Measurements from ENCODE around the gene UBAP1L. TPM values are rescaled to one million over a fixed set of nuclear protein-coding genes. Genes with fewer than 3 reads are reported as not detected.

Gene UBAP1L
- total and polyA plus RNA-seq, 2 of the 4 experiments (the other 2 are of a cell fraction), result 0.36 to 1.1 TPM

- no peak overlapping the region for H4K8ac ChIP-seq (ENCODE audit: low read depth in 2 of 2, low read length in 2 of 2)
- H2BK120ac ChIP-seq (ENCODE audit: low read depth, low read length), result no peak overlapping the region
- no peak overlapping the region for H2BK15ac ChIP-seq (ENCODE audit: low read depth, low read length)
- no peak overlapping the region for H3K9ac ChIP-seq (ENCODE audit: low read depth, low read length)
- H3K14ac ChIP-seq (replicated peaks; ENCODE audit: low read depth, low read length), result no peak overlapping the region
- H2BK20ac ChIP-seq (ENCODE audit: low read depth, low read length), result no peak overlapping the region
- dilution Hi-C loops (cut with HindIII; ENCODE audit: low sequenced_read_pairs, unreplicated experiment), result no loop called here
- ATAC-seq (ENCODE audit: low read depth) (no peak), DNase-seq (no peak)
- H3K4me3 ChIP-seq (ENCODE audit: insufficient read depth, low read depth, low read length), result no peak overlapping the region
- no peaks in the 10 kb centered on the region for H3K27me3 ChIP-seq (ENCODE audit: control insufficient read depth, insufficient read depth, low read length)
- H3K4me1 ChIP-seq (ENCODE audit: control insufficient read depth, insufficient read depth, low read length), result no peaks in the 10 kb centered on the region
- in situ Hi-C loops (cut with MboI; ENCODE audit: low sequenced_read_pairs), result no loop called here
- H3K9me3 ChIP-seq (ENCODE audit: control insufficient read depth, insufficient read depth, low read length), result no peaks in the 10 kb centered on the region
- no peak overlapping the region for H2AFZ ChIP-seq (replicated peaks; ENCODE audit: low read length, poor library complexity)
- H3K4ac ChIP-seq (ENCODE audit: low read depth, low read length), result no peak overlapping the region
- H3K4me2 ChIP-seq (ENCODE audit: low read depth, low read length), result no peak overlapping the region
- WGBS, 2 experiments (ENCODE audit: extremely low coverage in 2 of 2, insufficient read length in 1 of 2), result no CpG with 5 or more reads among the region's 5 CpGs
- peaks cover 8 to 9% of the 10 kb centered on the region in 2 experiments; a peak in 3 of 4 replicates for H3K79me1 ChIP-seq (ENCODE audit: low read depth in 1 of 2, low read length in 2 of 2)
- no peak overlapping the region for H2BK5ac ChIP-seq (ENCODE audit: low read depth, low read length, poor library complexity, severe bottlenecking)
- no peak overlapping the region for H4K91ac ChIP-seq (ENCODE audit: insufficient read depth, low read depth, low read length)
- H3K9me1 ChIP-seq (ENCODE audit: insufficient read depth, low read length), result peaks cover 9% of the 10 kb centered on the region; the same call in 1 of the 2 replicates
- POLR2A ChIA-PET (ENCODE audit: unreplicated experiment), result no interaction called here
- H2AK9ac ChIP-seq (replicated peaks; ENCODE audit: low read depth, low read length, poor library complexity), result no peak overlapping the region
- H3K36me3 ChIP-seq (ENCODE audit: control insufficient read depth, insufficient read depth, low read length), result peaks cover 30% of the 10 kb centered on the region
- no peak for TF ChIP-seq RFX5 (IDR thresholded peaks at IDR 0.05; ENCODE audit: low read depth, low read length)
- no peak for TF ChIP-seq CEBPB (IDR thresholded peaks at IDR 0.05; ENCODE audit: low read depth, low read length)
- TF ChIP-seq POLR2A (IDR thresholded peaks at IDR 0.05; ENCODE audit: low read depth, low read length), result no peak
- TF ChIP-seq SMC3 (IDR thresholded peaks at IDR 0.05; ENCODE audit: low read depth, low read length), result no peak
- no peak for TF ChIP-seq BHLHE40 (IDR thresholded peaks at IDR 0.05; ENCODE audit: low read depth, low read length)
- no peak for TF ChIP-seq CTCF (conservative IDR thresholded peaks at IDR 0.05; ENCODE audit: low read depth, low read length)
- TF ChIP-seq RAD21 (IDR thresholded peaks at IDR 0.05; ENCODE audit: low read length), result no peak
- no peak for TF ChIP-seq ELK1 (IDR thresholded peaks at IDR 0.05; ENCODE audit: borderline replicate concordance, low read depth, low read length)
- no peak for TF ChIP-seq MXI1 (IDR thresholded peaks at IDR 0.05; ENCODE audit: borderline replicate concordance, low read depth, low read length)
- TF ChIP-seq MAZ (IDR thresholded peaks at IDR 0.05; ENCODE audit: borderline replicate concordance, low read depth, low read length), result no peak
- TF ChIP-seq FOS (IDR thresholded peaks at IDR 0.05; ENCODE audit: low read depth, low read length), result no peak
- TF ChIP-seq USF2 (IDR thresholded peaks at IDR 0.05; ENCODE audit: low read depth, low read length), result no peak
- no peak for TF ChIP-seq NFE2L2 (IDR thresholded peaks at IDR 0.05; ENCODE audit: low read depth, low read length)
- H2AK5ac ChIP-seq (ENCODE audit: low read depth, low read length), result no peak overlapping the region
- no peak overlapping the region for H3K27ac ChIP-seq (ENCODE audit: insufficient read depth, low read length)
- H4K20me1 ChIP-seq (ENCODE audit: insufficient read depth, low read length), result peaks cover 10% of the 10 kb centered on the region
- no peak overlapping the region for H4K5ac ChIP-seq (ENCODE audit: low read depth, low read length)
- no TSS peak for BruUV-seq (replicated peaks)
- intact Hi-C loops (cut with micrococcal nuclease), result loop anchor here (10.0 kb wide), 1 partner anchor 49 kb away; no protein-coding TSS in a partner anchor
- no peak overlapping the region for H3K56ac ChIP-seq (ENCODE audit: extremely low read depth, insufficient read depth, low read length)
- CTCF ChIA-PET, result interaction anchor here (0.6 to 0.9 kb wide), 2 partner anchors 14 to 24 kb away, joined by 3 to 6 read pairs; no protein-coding TSS in a partner anchor
- H3K18ac ChIP-seq (ENCODE audit: low read depth, low read length), result no peak overlapping the region
- no peak overlapping the region for H3K23ac ChIP-seq (ENCODE audit: low read depth, low read length)
Measured at GRCh38 chr15:65115542-65115941, 542 bp upstream of the UBAP1L start.
